ENCODE results near the gene KLHL29.

KLHL29 gene

GRCh38 chr2:23422089-23423061 lies 37.4 kb downstream of the KLHL29 start:
- no peak for DNase-seq (ENCODE audit: low read depth)

- no peak for DNase-seq (ENCODE audit: low read depth)
Observed at GRCh38 chr2:23423062-23423872, 38.3 kb downstream of the KLHL29 start.

DNA sequence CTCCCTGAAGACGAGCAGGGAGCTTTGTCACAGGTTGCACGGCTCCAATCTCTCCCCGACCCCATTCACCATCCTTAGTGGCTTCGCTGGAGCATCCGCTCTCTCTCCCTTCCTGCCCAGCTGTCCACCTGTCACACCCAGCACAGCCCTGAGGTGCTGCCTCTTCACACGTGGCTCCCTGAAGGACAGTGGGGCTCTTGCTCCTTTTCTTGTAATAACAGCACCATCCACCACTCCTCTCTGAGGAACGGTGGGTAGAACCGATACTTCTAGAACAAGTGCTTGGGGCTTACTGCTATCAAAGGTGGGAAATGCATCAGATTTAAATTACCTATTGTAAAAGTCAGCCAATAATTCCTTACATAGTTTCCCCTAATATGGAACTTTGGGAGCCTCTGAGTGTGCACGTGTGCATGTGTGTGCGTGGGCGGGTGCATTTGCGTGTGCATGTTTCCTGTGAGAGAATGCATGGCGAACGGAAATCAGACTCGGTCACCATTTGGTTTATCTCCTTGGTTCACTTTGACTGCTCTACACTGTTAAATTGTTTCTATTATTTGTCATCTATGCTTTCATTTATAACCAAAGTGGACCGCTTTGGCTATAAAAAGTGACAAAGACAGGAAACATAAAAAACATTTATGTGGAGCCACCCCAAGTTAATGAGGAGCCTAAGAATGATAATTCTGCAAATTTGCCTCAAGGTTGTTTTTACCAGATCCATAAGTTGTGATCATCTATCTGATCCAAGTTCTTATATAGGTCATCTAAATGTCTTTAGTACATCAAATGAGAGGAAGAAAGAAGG lies 39.1 kb downstream of the KLHL29 start:
- no peak for DNase-seq (ENCODE audit: low read depth)

DNA sequence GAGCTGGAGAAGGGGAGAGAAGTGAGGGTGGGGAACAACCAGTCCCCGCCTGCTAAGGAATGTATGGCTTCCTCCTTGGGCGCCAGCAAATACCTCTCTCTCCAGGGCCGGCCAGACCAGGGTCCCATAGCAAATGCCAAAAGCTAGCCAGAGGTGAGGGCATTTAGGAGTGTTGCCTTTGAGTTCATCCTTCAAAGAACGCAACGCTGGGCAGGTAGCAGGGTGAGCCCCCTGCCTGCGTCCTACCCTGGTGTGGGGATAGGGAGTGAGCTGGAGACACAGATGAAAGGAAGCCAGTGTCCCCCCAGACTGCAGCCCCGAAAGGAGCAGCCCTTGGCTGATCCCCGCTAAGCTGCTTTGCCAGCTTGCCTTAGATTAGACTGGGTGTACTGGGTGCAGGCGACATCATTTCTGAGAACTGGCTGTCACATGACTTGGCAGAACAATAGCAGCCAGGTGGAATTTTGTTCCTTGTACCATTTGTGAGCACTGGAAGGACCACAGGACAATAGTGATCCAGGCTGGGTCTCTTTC lies 40.4 kb downstream of the KLHL29 start:
- no peak for DNase-seq (ENCODE audit: low read depth)

DNA sequence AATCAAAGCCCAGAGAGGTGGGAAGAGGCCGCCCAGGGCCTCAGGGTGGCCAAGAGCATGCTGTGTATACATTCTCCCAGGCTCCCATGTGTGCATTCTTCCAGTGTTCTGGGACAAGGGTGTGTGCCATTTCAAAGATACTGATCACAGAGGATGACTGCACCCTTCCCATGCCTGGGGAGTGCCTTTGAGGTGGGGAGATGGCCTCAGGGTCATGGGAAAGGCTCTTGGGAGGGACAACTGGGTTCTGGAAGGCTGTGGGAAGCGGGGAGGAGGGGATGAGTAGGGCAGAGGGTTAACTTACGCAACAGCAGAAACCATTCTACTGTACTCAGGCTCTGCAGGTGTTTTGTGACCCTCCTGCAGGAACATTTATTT lies 40.9 kb downstream of the KLHL29 start:
- no peak for DNase-seq (ENCODE audit: low read depth)

- no peak for DNase-seq (ENCODE audit: low read depth)
Observed at GRCh38 chr2:23426263-23426905, 41.4 kb downstream of the KLHL29 start.

DNA sequence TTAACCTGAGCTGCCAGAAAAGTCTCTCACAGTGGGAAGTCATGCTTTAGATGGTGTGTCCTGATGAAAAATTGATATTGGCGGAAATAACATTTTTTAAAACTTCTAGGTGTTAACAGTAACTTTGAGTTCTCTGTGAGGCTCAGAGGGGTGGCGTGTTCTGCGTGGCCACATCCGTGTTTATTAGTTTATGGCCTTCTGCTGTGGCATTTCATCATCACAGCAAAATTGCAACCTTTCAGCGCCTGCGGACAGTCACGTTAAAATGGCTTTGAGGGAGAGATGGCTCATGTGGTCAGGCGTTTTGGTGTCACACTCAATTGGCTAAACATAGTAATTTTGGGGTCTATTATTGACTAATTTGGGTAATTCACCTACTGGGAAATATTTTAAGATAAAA lies 42.4 kb downstream of the KLHL29 start:
- no peak for DNase-seq (ENCODE audit: low read depth)

DNA sequence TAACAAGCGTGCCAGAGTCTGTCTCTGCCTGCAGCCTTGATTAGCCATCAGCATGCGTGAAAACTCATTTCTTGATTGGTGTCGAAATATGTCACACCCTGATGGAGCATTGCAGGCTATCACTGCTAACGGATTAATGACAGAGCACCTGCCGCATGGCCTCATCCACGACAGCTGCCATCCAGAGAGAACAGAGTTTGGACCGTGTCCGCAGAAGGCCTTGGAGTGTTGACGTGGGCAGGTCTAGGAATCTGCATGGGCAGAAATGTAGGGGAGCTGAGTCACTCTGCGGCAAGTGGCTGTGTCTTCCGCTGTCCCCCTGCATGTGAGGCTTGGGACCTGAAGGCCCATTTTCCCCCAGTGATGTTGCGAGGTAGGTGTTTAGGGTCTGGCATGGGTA lies 43.0 kb downstream of the KLHL29 start:
- no peak for DNase-seq (ENCODE audit: low read depth)

GRCh38 chr2:23429036-23429435 lies 44.1 kb downstream of the KLHL29 start:
- DNase-seq (ENCODE audit: low read depth): no peak

DNA sequence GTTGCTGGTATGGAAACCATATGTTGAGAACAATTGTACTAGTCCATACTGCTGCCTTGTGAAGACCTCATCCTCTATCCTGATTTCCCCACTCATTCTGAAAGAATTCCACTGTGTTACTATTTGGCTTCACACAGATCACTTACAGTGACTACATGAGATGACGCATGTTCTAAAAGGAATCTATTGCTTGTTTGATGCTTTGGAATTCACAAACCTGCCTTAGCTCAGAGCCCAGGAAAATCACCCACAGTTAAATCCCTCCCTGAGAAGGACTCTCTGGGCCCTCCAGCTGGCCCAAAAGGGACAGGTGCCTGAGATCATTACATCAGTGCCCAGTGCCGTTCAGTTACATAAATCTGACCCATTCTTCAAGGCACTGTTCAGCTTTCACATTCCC lies 45.3 kb downstream of the KLHL29 start:
- no peak for DNase-seq (ENCODE audit: low read depth)

DNA sequence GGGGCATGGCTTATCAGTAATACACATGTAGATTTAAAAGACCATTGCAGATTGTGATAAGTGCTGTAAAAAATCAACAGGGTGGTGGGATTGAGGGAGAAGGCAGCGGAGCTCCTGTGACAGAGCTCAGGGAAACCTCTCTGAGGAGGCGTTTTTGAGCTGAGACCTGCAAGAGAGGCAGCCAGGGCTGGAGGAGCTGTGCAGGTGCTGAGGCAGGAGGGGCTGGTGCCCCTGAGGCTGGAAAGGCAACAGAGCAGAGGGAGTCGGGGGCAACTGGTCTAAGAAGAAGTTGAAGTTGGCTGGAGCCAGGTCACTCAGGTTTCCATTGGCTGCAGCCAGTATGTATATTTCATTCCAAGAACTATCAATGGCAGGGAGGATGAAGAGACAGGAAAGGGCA lies 47.6 kb downstream of the KLHL29 start:
- DNase-seq (ENCODE audit: low read depth): no peak

DNA sequence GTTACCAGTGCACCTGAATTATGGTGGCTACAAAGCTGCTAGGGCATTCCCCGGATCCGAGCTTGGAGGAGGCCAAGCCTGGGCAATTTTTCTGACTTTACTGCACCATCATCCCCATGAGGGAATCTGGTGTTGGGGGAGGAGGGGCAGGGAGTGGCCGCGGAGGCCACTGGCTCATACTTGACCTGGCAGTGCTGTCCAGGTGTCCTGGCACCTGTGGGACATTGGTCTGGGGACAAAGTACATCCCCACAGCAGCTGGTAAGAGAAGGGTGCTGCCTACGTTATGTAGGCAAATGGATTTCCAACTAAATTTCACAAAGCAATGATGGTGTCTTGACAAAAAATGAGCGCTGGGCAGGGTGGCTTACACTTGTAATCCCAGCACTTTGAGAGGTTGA lies 48.3 kb downstream of the KLHL29 start:
- DNase-seq (ENCODE audit: low read depth): no peak

DNA sequence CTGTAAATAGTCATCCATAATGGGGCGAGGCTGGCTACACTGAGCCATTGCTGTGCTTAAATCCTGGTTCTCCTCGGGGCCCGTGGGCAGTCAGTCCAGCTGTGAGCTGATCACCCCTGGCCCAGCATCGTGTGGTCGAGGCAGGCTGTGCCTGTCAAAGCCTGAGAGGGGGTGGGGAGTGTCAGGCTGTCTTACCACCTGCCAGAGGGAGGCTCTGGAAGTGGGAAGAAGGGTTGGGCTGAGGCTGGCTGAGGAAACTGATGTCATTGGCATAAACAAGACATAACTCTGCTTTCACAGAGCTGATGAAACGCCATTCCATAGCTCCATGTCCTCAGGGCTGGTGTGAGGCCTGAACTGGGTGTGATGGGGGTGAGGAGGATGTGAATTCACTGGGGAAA lies 49.7 kb downstream of the KLHL29 start:
- no peak for DNase-seq (ENCODE audit: low read depth)

DNA sequence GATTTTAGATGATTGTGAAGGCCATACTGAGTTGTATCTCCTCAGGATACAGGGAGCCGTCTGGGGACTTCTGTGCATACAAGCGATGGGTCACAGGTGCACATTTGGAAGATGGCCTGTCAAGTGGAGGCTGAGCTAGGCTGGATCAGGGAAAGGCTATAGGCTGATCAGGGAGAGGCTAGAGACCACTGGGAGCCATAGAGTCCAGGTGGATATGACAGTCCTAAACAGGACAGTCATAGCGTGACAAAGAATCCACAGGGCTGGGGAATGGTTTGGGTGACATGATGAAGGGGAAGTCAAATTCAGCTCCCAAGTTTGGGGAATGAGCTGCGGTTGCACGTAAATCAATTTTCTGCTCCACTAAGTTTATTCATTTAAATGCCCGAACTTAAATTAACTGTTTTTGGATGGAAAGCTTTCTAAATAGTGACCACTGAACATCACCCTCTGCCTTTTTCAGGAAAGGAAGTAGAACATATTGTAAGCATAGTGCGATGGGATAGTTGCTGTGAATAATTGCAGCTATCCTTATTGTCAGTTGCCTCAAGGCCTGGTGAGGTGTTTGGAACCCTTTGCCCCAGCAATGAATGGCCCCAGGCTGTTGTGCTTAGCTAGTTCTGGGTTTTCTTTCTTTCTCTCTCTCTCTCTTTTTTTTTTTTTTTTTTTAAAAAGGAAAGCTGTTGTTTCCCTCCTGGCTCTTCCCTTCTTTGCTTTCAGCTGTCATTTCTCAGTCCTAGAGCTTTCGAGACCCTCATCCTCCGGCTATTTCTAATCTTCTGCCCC lies 50.5 kb downstream of the KLHL29 start:
- DNase-seq (ENCODE audit: low read depth): no peak

- no peak for DNase-seq (ENCODE audit: low read depth)
Observed at GRCh38 chr2:23436346-23437098, 51.5 kb downstream of the KLHL29 start.

GRCh38 chr2:23441414-23441813 lies 56.4 kb downstream of the KLHL29 start:
- no peak for DNase-seq (ENCODE audit: low read depth)

DNA sequence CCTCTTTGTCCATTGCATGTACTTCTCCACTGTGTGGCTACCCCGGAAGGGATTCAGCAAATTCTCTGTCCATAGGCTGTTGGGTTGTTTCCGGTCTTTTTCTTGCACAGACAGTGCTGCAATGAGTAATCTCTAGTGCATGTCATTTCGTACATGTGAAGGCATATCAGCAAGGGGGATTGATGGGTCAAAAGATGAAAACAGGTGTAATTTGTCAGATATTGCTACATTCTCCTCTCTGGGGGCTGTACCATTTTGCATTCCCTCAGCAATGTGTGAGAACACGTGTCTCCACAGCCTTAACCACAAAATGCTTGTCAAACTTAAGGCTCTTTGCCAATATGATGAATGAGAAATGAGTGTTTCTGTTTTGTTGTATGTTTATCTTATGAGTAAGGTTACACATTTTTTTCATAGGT lies 60.5 kb downstream of the KLHL29 start:
- DNase-seq (ENCODE audit: low read depth): no peak

GRCh38 chr2:23446916-23447315 lies 61.9 kb downstream of the KLHL29 start:
- no peak for DNase-seq (ENCODE audit: low read depth)

GRCh38 chr2:23447405-23447804 lies 62.4 kb downstream of the KLHL29 start:
- DNase-seq (ENCODE audit: low read depth): no peak

GRCh38 chr2:23448906-23449305 lies 63.9 kb downstream of the KLHL29 start:
- DNase-seq (ENCODE audit: low read depth): no peak
